LNCaP clone FGC (cell line): ENCODE measurements around the gene SLC49A4.

Source experiments
- DNase-seq: peaks from one replicate; pipeline ENCODE4 v3.0.0-alpha.2; 2011; ENCODE audit warnings: low read depth
- H3K4me3 ChIP-seq: 2 replicates; pipeline ENCODE4 v1.5.1; 2011; ENCODE audit warnings: mild to moderate bottlenecking, low read depth, low read length, control low read depth
- CTCF ChIP-seq: IDR thresholded peaks from 2 replicates; pipeline ENCODE4 v1.5.1; 2012; ENCODE audit warnings: mild to moderate bottlenecking; ENCODE audit not compliant: control insufficient read depth, insufficient read depth; ENCODE audit errors: extremely low read depth

SLC49A4 gene

GRCh38 chr3:122760453-122761271 is 34.2 kb upstream of the SLC49A4 start:
- DNase-seq, result no peak
- no peak for TF ChIP-seq CTCF
- no peak overlapping the region for H3K4me3 ChIP-seq

- no peak overlapping the region for H3K4me3 ChIP-seq
- no peak for TF ChIP-seq CTCF
- no peak for DNase-seq
Measured at GRCh38 chr3:122766430-122766829, 28.4 kb upstream of the SLC49A4 start.

GRCh38 chr3:122767540-122768372 is 27.1 kb upstream of the SLC49A4 start:
- DNase-seq, result no peak
- no peak overlapping the region for H3K4me3 ChIP-seq
- no peak for TF ChIP-seq CTCF

- no peak for TF ChIP-seq CTCF
- H3K4me3 ChIP-seq, result no peak overlapping the region
- no peak for DNase-seq
Measured at GRCh38 chr3:122770521-122771202, 24.2 kb upstream of the SLC49A4 start.

GRCh38 chr3:122772827-122773226 is 22.0 kb upstream of the SLC49A4 start:
- TF ChIP-seq CTCF, result no peak
- H3K4me3 ChIP-seq, result no peak overlapping the region
- DNase-seq, result no peak

GRCh38 chr3:122773944-122774509 is 20.8 kb upstream of the SLC49A4 start:
- no peak for DNase-seq

More at GRCh38 chr3:122773944-122774509, 20.8 kb upstream of the SLC49A4 start:
- H3K4me3 ChIP-seq, result no peak overlapping the region
- TF ChIP-seq CTCF, result no peak
